AG09319 (cell line): Measurements from ENCODE around the gene TMEM178B.

Source experiments
- DNase-seq: peaks from one replicate; pipeline ENCODE4 v3.0.0-alpha.2; 2010; ENCODE audit warnings: low read depth; ENCODE audit errors: extremely low read depth
- TF ChIP-seq, protein P1 (sequence below): IDR thresholded peaks from 2 replicates; pipeline ENCODE4 v1.5.1; 2011; ENCODE audit warnings: low read depth, mild to moderate bottlenecking, inconsistent platforms, low read length, moderate library complexity

TMEM178B gene

DNA sequence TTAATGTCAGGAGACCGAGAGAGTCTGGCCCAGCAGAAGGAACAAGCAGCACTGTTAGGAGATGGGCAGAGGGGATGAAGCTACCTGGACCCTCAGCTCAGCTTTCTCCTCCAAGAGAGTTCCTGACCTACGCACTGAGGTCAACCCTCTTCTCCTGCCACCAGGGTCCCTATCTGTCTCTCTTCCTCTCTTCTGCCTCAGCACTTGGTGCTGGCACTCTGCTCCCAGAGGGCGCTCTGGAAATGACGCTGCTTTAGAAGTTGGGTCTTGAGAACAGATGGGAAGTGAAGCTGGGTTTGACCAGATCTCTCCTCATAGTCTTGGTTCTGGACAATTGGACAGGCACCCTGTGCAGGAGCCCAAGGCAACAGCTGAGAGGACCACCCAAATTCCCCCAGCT, 261.3 kb downstream of the TMEM178B start:
- no peak for DNase-seq
- TF ChIP-seq, protein P1, sequence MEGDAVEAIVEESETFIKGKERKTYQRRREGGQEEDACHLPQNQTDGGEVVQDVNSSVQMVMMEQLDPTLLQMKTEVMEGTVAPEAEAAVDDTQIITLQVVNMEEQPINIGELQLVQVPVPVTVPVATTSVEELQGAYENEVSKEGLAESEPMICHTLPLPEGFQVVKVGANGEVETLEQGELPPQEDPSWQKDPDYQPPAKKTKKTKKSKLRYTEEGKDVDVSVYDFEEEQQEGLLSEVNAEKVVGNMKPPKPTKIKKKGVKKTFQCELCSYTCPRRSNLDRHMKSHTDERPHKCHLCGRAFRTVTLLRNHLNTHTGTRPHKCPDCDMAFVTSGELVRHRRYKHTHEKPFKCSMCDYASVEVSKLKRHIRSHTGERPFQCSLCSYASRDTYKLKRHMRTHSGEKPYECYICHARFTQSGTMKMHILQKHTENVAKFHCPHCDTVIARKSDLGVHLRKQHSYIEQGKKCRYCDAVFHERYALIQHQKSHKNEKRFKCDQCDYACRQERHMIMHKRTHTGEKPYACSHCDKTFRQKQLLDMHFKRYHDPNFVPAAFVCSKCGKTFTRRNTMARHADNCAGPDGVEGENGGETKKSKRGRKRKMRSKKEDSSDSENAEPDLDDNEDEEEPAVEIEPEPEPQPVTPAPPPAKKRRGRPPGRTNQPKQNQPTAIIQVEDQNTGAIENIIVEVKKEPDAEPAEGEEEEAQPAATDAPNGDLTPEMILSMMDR: no peak

DNA sequence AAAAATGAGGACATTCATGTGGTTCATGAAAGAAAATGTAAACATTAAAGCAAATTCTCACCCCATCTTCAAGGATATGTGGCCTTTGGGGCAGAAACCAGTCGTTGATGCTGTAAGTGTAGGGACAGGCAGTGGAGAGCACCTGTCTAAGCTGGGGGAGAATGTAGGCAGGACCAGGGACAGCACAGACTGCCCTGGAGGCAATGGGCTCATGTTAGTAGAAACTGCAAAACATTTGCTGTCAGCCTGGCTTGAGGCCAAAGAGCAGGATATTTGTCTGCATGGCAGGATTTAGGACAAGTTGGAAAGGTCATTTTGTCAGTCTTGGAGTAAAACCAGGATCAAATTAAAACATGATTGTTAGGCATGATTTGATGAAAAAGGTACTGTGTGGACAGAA, 265.7 kb downstream of the TMEM178B start:
- TF ChIP-seq, protein P1: no peak
- no peak for DNase-seq

DNA sequence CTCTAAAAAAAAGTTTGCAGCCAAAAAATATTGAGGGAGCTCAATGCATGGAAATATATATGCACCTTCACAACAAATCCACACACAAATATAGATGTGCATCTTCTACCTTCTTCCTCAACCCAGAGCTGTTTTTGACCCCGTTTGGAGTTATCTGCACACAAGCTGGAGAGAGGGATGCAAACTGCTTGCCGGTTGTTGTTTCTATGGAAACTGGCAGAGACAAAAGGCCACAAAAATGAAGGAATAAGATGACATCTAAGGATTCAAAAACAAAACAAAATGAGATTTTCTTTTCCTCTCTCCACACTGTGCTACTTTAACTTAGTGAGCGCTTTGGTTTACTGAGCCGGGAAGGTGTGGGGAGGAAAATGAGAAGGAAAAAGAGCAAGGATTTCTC, 267.1 kb downstream of the TMEM178B start:
- TF ChIP-seq, protein P1: no peak
- DNase-seq: no peak

DNA sequence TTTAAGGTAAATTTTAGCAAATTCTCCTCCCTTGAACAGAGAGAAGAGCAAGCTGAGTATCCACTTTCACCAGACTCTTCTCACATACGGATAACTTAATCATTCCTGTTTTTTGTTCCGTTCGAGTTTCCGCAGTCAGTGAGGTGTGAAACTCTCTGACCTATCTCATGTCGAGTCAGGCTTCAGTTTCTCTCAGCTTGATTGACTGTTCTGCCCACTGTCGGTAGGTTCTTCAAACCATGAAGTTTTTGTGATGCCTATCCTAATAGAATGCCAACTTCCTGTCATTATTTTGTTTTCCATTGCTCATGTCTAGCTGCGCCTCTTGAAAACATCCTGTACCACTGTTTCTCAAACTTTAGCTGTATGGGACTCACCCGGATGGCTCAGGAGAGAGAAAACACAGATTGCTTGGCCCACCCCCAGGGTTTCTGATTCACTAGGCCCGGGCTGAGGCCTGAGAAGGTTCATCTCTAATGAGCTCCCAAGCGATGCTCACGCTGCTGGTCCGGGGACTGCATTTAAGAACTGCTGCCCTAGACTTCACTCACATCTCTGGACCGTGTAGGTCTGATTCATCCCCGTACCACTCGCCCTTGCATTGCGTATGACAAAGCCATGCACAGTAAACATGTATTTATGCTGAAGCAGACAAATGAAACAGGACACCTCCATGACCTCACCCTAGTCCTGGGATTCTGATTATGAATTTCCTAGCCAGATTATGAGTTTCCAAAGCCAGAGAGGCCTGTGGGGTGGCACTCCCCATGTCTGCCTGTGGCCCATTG, 269.0 kb downstream of the TMEM178B start:
- no peak for DNase-seq
- TF ChIP-seq, protein P1: no peak

DNA sequence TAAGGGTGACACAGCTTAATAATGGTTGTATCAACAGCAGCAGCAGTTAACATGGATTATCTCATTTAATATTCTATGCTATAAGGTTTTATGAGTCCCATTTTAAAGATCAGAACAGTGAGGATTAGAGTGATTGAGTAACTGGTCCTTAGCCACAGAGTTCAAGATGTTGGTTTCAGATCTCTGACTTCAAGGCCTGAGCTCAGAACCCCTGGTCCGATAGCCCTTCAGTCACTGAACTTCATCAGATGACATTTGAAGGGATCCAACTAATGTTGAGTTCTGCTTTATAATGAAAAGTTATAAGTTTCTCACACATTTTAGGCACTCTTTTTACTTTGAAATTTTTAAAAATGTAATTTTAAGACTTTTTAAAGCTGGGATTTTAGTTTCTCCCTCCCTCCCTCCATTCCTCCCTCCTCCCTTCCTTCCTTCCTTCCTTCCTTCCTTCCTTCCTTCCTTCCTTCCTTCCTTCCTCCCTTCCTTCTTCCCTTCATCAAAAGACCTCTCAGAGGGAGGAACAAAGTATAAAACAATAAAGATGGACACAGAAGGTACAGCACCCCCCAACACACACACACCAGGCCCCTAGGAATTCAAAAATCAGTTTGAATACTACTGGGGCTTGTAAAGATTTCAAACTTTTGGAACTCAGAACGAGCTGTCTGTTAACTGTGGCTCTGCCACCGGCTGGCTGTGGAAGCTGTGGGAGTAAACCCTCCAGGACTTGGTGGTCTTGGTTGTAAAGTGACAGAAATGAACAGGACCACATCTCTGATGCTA, 270.5 kb downstream of the TMEM178B start:
- TF ChIP-seq, protein P1: no peak
- DNase-seq: no peak

DNA sequence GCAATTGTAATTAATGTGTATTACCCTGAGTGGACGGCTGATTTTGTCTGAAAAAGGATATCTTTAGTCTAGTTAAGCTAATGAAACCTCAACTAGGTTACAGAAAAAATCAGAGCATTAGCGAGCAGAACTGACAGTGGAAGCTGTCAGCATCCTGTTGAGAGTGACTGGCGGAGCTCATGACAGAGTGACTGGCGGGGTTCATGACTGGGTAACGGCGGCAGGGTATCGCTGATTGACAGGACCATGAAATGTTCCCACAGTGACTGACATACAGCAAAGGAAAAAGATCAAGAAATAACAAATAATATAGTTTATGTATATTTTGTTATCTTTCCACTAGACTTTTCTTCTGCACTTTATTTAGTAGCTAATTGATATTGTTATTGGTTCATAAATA, 274.9 kb downstream of the TMEM178B start:
- TF ChIP-seq, protein P1: no peak
- DNase-seq: no peak

DNA sequence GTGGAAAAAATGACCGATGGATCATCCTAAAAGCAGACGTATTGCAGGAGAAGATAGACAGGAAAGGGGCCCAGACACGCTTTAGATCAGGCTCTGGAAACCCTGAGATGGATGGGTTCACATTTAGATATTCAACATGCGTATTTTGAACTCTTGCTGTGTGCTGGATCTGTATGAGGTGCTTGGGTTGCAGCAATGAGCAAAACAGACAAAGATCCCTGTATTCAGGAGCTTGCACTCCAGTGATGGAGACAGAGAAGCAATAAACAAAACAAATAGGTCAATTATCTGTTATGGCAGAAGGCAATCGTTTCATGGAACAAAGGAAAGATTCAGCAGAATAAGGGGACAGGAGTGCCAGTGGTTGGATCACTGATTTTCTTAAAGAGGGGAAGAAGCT, 275.5 kb downstream of the TMEM178B start:
- TF ChIP-seq, protein P1: no peak
- no peak for DNase-seq
